Measurements from ENCODE around the gene STUM.

- TF ChIP-seq POLR2A (IDR thresholded peaks at IDR 0.05) (no peak), CTCF (IDR thresholded peaks at IDR 0.05) (no peak)
Measured at GRCh38 chr1:226643611-226644540, 95.3 kb downstream of the STUM start.
